Activated CD4-positive, alpha-beta memory T cell treated with anti-CD3 and anti-CD28 coated beads, Interleukin-2, amount 10 ng/mL, durations not matched to agents 7 days and 5 days (primary cell): ENCODE results near the gene CDC42BPG. TPM values are rescaled to one million over a fixed set of nuclear protein-coding genes. Genes with fewer than 3 reads are reported as not detected.

Experiments
- CTCF ChIA-PET: fragments of 350-600 bp; sonication (Branson Sonifier 250); formaldehyde crosslinking; loops from one replicate; lab custom pipeline; 2021; ENCODE audit warnings: antibody characterized with exemption, inconsistent platforms; lab: Charles Lee
- POLR2A ChIA-PET: fragments of 350-600 bp; sonication (Branson Sonifier 250); formaldehyde crosslinking; loops from one replicate; lab custom pipeline; 2021; ENCODE audit warnings: antibody characterized with exemption; lab: Charles Lee
- DNase-seq: peaks from one replicate; pipeline ENCODE4 v3.0.0-alpha.2; 2020
- H3K27ac Mint-ChIP-seq: one replicate; pipeline ENCODE4 v1.8.0; 2021; ENCODE audit warnings: mild to moderate bottlenecking, mixed read lengths
- H3K27me3 Mint-ChIP-seq: one replicate; pipeline ENCODE4 v1.8.0; 2021; ENCODE audit warnings: mixed read lengths
- H3K36me3 Mint-ChIP-seq: one replicate; pipeline ENCODE4 v1.8.0; 2021; ENCODE audit warnings: low read depth, mixed read lengths
- H3K4me1 Mint-ChIP-seq: one replicate; pipeline ENCODE4 v1.8.0; 2021; ENCODE audit warnings: mixed read lengths
- H3K4me3 Mint-ChIP-seq: one replicate; pipeline ENCODE4 v1.8.0; 2021; ENCODE audit warnings: mild to moderate bottlenecking, mixed read lengths
- H3K9me3 Mint-ChIP-seq: one replicate; pipeline ENCODE4 v1.8.0; 2021; ENCODE audit warnings: mixed read lengths
- total RNA-seq, 2 experiments: library from RNA; stranded (reverse); gene quantifications; one replicate each; pipeline ENCODE4 v1.2.3, GENCODE V29; 2021

Gene CDC42BPG
- total RNA-seq, 2 experiments from 2014 or later = 0.65 to 0.70 TPM

DNA sequence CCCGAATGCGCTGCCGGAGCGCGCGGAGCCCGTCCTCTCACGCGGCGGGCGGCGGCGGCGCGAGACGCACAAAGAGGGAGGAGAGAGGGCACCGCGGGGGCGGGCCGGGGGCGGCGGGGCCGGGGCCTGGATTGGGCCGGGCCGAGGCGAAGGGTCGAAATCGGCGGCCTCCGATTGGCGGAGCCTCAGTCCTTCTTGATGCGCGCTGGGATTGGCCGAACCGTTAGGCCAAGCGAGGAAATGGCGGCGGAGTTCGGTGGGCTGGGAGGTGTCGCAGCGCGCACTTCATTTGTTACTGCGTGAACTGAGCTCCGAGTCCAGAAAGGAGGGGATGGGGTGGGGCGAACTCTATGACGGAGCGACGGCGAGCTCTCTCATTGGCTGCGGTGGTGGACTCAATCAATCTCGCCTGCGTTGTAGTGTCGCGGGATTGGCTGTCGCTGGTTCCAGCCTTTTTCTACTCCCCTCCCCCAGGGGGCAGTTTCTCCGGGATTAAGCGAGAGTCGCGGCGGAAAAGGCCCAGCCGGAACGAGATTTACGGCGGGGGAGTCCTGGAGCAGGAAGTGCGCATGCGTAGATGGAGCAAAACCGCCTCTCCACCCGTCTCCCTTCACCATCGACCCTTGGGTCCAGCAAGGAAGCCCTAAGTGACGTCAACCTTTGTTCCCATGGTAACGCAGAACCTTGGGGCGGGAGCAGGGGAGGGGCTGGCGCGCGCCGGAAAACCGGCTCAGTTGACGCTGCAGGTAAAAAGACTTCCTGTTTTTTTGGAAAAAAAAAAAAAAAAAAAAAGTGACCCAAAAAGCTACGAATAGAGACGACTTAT lies 65.8 kb downstream of the CDC42BPG start, which contains the start of gene SF1:
SF1 (minus strand) TSS at position 70 of the 826 bp plus-strand sequence. CDS start 150 bp downstream, outside the sequence.
- peak within 1 kb of the TSS; percentile 100 for H3K27ac Mint-ChIP-seq
- no peaks in the 10 kb centered on the region for H3K27me3 Mint-ChIP-seq
- H3K4me1 Mint-ChIP-seq = peaks cover 57% of the 10 kb centered on the region
- peaks cover 42% of the 10 kb centered on the region for H3K36me3 Mint-ChIP-seq
- CTCF ChIA-PET = interaction anchor here (0.5 to 6.2 kb wide), 17 partner anchors 9 to 538 kb away, joined by 3 to 27 read pairs (median 4); partner anchors contain the start of genes CDC42BPG, FKBP2, RASGRP2 and TM7SF2
- no peaks in the 10 kb centered on the region for H3K9me3 Mint-ChIP-seq
- peak within 1 kb of the TSS; percentile 86 for H3K4me3 Mint-ChIP-seq
- POLR2A ChIA-PET = interaction anchor here (0.6 to 10.9 kb wide), 31 partner anchors 8 to 1938 kb away, joined by 3 to 197 read pairs (median 5); partner anchors contain the start of genes ARL2, ESRRA, FAU and MALAT1
- DNase-seq = peak; percentile 100

DNA sequence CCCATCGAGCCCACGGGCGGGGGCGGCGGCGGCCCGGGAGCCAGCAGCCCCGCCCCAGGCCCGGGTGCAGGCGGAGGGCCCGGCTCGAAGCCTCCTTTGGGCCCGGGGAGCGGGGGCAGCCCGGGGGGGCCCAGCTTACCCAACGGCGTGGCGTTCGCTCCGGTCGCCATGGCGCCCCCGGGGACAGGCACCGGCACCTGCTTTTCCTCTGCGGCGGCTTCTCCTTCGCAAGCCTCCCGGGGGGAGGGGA lies 66.3 kb downstream of the CDC42BPG start:
- no peaks in the 10 kb centered on the region for H3K27me3 Mint-ChIP-seq
- CTCF ChIA-PET = interaction anchor here (0.6 to 6.2 kb wide), 16 partner anchors 9 to 537 kb away, joined by 3 to 27 read pairs (median 4); partner anchors contain the start of genes CDC42BPG, FKBP2, RASGRP2 and TM7SF2
- peak overlapping the region; percentile 86 for H3K4me3 Mint-ChIP-seq
- POLR2A ChIA-PET = interaction anchor here (0.8 to 10.9 kb wide), 22 partner anchors 10 to 721 kb away, joined by 3 to 197 read pairs (median 6); partner anchors contain the start of genes ARL2, ESRRA, FAU and MALAT1
- H3K36me3 Mint-ChIP-seq = peaks cover 47% of the 10 kb centered on the region
- DNase-seq = no peak
- no peaks in the 10 kb centered on the region for H3K9me3 Mint-ChIP-seq
- H3K27ac Mint-ChIP-seq = peak overlapping the region; percentile 100
- H3K4me1 Mint-ChIP-seq = peaks cover 63% of the 10 kb centered on the region

DNA sequence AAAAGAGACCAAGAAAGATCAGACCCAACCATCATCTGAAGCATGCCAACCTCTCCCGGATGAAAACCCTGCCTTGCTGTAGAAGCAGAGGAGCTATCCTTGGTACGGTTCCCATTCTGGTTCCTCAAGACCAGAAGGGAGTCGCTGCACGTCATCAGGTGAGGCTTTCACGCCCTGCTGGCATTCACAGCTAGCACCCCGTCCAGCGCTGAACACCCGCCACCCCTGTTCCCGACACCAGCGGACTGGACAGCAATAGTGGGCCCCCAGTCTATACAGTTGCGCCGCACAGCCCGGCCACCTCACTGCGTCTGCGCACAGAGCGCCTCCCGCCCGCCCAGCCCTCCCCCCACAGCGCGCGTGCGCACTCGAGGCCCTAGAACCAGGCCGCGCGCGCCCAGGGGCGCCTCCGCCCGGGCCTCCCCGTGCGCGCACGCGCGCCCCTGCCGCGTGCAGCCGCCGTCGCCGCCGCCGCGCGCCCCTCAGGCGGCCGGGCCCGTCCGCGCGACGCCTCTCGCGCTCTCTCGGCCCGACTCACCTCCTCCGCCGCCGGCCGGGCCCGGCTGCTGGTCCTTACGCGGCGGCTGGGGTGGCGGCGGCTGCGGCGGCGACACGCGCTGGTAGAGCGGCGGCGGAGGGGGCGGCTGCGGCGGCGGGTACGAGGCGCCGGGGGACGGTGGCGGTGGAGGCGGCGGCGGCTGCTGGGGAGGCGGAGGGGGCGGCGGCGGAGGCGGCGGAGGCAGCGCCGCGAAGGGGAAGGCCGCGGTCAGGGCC lies 66.8 kb downstream of the CDC42BPG start:
- Mint-ChIP-seq H3K36me3 (peaks cover 52% of the 10 kb centered on the region), H3K27ac (peak overlapping the region; percentile 69), H3K4me3 (peak overlapping the region; percentile 84), H3K9me3 (no peaks in the 10 kb centered on the region), H3K4me1 (peaks cover 68% of the 10 kb centered on the region), H3K27me3 (no peaks in the 10 kb centered on the region)
- peak; percentile 86 for DNase-seq
- POLR2A ChIA-PET = interaction anchor here (0.6 to 10.9 kb wide), 13 partner anchors 9 to 723 kb away, joined by 3 to 197 read pairs (median 6); partner anchors contain the start of genes ARL2, FAU, MAP4K2 and MRPL49
- CTCF ChIA-PET = interaction anchor here (2.0 to 6.2 kb wide), 2 partner anchors 10 to 13 kb away, joined by 8 to 27 read pairs; no protein-coding TSS in a partner anchor

DNA sequence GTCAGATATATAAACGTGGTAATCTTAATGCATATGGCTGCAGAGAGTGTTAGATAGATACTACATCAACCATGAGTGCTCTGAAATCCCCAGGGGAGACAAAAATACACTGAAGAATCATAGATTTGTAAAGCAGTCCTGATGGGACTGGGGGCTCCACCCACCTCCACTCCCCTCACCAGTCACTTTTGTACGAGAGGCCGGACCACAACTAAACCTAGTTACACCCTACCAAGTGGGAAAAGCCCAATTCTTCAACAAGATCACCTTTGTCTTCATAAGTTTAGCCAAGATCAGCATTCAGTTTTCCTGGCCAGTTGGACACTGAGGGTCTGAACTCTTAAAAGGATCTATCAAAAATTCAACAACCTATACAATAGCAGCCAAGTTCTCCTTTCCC lies 67.6 kb downstream of the CDC42BPG start:
- DNase-seq = no peak
- Mint-ChIP-seq H3K4me1 (peaks cover 75% of the 10 kb centered on the region), H3K36me3 (peaks cover 60% of the 10 kb centered on the region), H3K9me3 (no peaks in the 10 kb centered on the region), H3K27ac (peak overlapping the region; percentile 69), H3K27me3 (no peaks in the 10 kb centered on the region), H3K4me3 (peak overlapping the region; percentile 84)
- POLR2A ChIA-PET = interaction anchor here (0.6 to 10.9 kb wide), 9 partner anchors 9 to 723 kb away, joined by 3 to 197 read pairs (median 5); partner anchors contain the start of genes FAU, MAP4K2, MRPL49 and PYGM
- CTCF ChIA-PET = interaction anchor here (2.0 to 6.2 kb wide), 3 partner anchors 9 to 33 kb away, joined by 8 to 27 read pairs (median 23); partner anchors contain the start of gene RASGRP2

DNA sequence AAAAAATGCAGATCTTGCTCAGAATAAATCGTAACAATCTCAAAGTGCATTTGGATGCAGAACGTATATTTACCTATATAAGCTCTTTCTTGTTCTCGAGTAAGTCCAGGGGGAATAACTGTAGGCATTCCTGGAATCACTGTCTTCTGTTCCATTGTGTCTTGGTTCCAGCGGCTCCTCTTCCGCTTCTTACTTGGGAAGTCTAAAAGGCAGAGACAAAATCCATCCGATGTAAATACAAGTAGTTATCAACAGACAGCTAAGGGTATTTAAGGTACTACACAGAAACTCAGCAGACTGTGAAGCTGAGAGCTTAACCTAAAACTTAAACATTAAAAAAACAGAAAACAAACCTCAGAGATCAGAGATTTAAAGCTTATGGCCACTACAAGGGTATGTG lies 68.0 kb downstream of the CDC42BPG start:
- no peak for DNase-seq
- H3K4me3 Mint-ChIP-seq = peak overlapping the region; percentile 84
- H3K9me3 Mint-ChIP-seq = no peaks in the 10 kb centered on the region
- H3K27ac Mint-ChIP-seq = peak overlapping the region; percentile 69
- H3K4me1 Mint-ChIP-seq = peaks cover 80% of the 10 kb centered on the region
- peaks cover 64% of the 10 kb centered on the region for H3K36me3 Mint-ChIP-seq
- POLR2A ChIA-PET = interaction anchor here (0.7 to 10.9 kb wide), 7 partner anchors 8 to 345 kb away, joined by 3 to 197 read pairs (median 13); partner anchors contain the start of genes FAU, MAP4K2, MRPL49 and PYGM
- CTCF ChIA-PET = interaction anchor here (2.0 to 6.2 kb wide), 3 partner anchors 8 to 33 kb away, joined by 8 to 27 read pairs (median 23); partner anchors contain the start of gene RASGRP2
- no peaks in the 10 kb centered on the region for H3K27me3 Mint-ChIP-seq

DNA sequence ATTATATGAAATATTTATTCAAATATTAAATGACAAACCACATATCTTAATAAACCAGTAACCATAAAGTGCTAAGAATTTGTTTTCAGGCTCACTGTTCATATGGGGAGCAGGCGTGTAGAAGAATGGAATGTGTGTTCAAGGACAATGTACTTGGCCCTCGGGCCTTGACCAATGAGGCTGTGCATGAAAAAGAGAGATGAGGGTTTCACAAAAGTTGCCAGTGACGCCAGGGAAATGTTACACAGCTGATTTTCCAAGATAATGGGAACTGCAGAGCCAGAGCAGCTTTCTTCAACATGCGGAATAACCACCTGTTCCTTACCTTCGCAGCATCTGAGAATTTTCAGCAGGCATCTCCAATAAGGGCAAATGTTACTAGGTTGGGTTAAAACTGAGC lies 70.3 kb downstream of the CDC42BPG start:
- DNase-seq = no peak
- Mint-ChIP-seq H3K27me3 (no peaks in the 10 kb centered on the region), H3K4me3 (no peak overlapping the region), H3K4me1 (peaks cover 80% of the 10 kb centered on the region), H3K9me3 (no peaks in the 10 kb centered on the region), H3K27ac (no peak overlapping the region), H3K36me3 (peaks cover 84% of the 10 kb centered on the region)
- ChIA-PET CTCF (interaction anchor here (3.6 to 6.2 kb wide), 2 partner anchors 9 to 31 kb away, joined by 23 to 27 read pairs; partner anchors contain the start of gene RASGRP2), POLR2A (interaction anchor here (1.1 to 10.9 kb wide), 3 partner anchors 11 to 40 kb away, joined by 3 to 197 read pairs (median 151); partner anchors contain the start of genes PYGM and RASGRP2)

Other genes with a start within 250 kb of the CDC42BPG start
- gene NRXN2, start 121.5 kb downstream of the CDC42BPG start, total RNA-seq = under 1 TPM in 1 of 2 experiments, not detected in 1; 0.08 TPM
- gene RASGRP2, start 100.5 kb downstream of the CDC42BPG start, total RNA-seq = 100 to 1,000 TPM; 179 to 183 TPM
- 1 to 10 TPM; 3.1 to 4.0 TPM for gene PYGM, start 84.7 kb downstream of the CDC42BPG start, total RNA-seq
- gene SF1, start 66.1 kb downstream of the CDC42BPG start, total RNA-seq = 100 to 1,000 TPM; 385 to 390 TPM
- gene MAP4K2, start 41.4 kb downstream of the CDC42BPG start, total RNA-seq = 10 to 100 TPM; 95.6 to 98.0 TPM
- 10 to 100 TPM; 32.5 to 33.4 TPM for gene MEN1, start 34.1 kb downstream of the CDC42BPG start, total RNA-seq
- 100 to 1,000 TPM; 138 to 146 TPM for gene EHD1, start 34.0 kb upstream of the CDC42BPG start, total RNA-seq
- gene ATG2A, start 72.6 kb upstream of the CDC42BPG start, total RNA-seq = 10 to 100 TPM; 37.4 to 40.7 TPM
- 10 to 100 TPM; 19.8 to 21.1 TPM for gene PPP2R5B, start 80.0 kb upstream of the CDC42BPG start, total RNA-seq
- not detected for gene GPHA2, start 91.2 kb upstream of the CDC42BPG start, total RNA-seq
- gene MAJIN, start 127.5 kb upstream of the CDC42BPG start, total RNA-seq = under 1 TPM; 0.15 to 0.33 TPM
- under 1 TPM; 0.30 to 0.53 TPM for gene BATF2, start 152.3 kb upstream of the CDC42BPG start, total RNA-seq
- 10 to 100 TPM; 58.5 to 59.4 TPM for gene ARL2, start 169.5 kb upstream of the CDC42BPG start, total RNA-seq
- gene SNX15, start 182.8 kb upstream of the CDC42BPG start, total RNA-seq = 10 to 100 TPM; 24.3 to 24.6 TPM
- 10 to 100 TPM; 24.2 to 24.8 TPM for gene SAC3D1, start 196.6 kb upstream of the CDC42BPG start, total RNA-seq
- 10 to 100 TPM; 13.6 to 16.8 TPM for gene NAALADL1, start 213.9 kb upstream of the CDC42BPG start, total RNA-seq
- gene CDCA5, start 239.4 kb upstream of the CDC42BPG start, total RNA-seq = 100 to 1,000 TPM in 1 of 2 experiments, 10 to 100 TPM in 1; 98.2 to 104 TPM
- gene ZFPL1, start 239.6 kb upstream of the CDC42BPG start, total RNA-seq = 10 to 100 TPM; 30.1 to 31.6 TPM